Naive thymus-derived CD8-positive, alpha-beta T cell (primary cell): ENCODE results near the gene DBH. TPM values are rescaled to one million over a fixed set of nuclear protein-coding genes. Genes with fewer than 3 reads are reported as not detected.
A peak's percentile ranks its signal among the peaks of the same experiment; 100 is the strongest.

ENCODE experiments used
- ATAC-seq, 2 donors: fragments of 150-1000 bp; cut with Tn5 transposase in 1 of 2; sonication (Bioruptor Pico), chemical (Tn5 transposase) in 1 of 2; 1 replicate in 1 of 2; 2 replicates in 1 of 2; pipeline ENCODE4 v1.10.0; 2021; ENCODE audit warnings: mild to moderate bottlenecking in 2 of 2, moderate library complexity in 2 of 2
- POLR2A ChIA-PET: fragments of 350-600 bp; sonication (Branson Sonifier 250); formaldehyde crosslinking; loops from one replicate; lab custom pipeline; 2021; ENCODE audit warnings: antibody characterized with exemption; lab: Charles Lee
- DNase-seq, 10 donors: peaks; one replicate each; pipeline versions ENCODE4 v3.0.0 to v3.0.0-alpha.2; 2020 to 2022
- H3K27ac Mint-ChIP-seq, 10 donors: one replicate each; pipeline ENCODE4 v1.8.0; 2020 to 2022; ENCODE audit warnings: mild to moderate bottlenecking in 10 of 10, mixed read lengths in 10 of 10, moderate library complexity in 4 of 10, inconsistent platforms in 1 of 10
- H3K27me3 Mint-ChIP-seq, 5 donors: one replicate each; pipeline ENCODE4 v1.8.0; 2021 to 2022; ENCODE audit warnings: mixed read lengths in 5 of 5
- H3K36me3 Mint-ChIP-seq, 3 donors: one replicate each; pipeline ENCODE4 v1.8.0; 2020 to 2022; ENCODE audit warnings: mixed read lengths in 3 of 3, mild to moderate bottlenecking in 2 of 3, inconsistent platforms in 1 of 3
- H3K4me1 Mint-ChIP-seq, 4 donors: one replicate each; pipeline ENCODE4 v1.8.0; 2021 to 2022; ENCODE audit warnings: mixed read lengths in 4 of 4
- H3K4me3 Mint-ChIP-seq, 10 donors: one replicate each; pipeline ENCODE4 v1.8.0; 2020 to 2022; ENCODE audit warnings: mild to moderate bottlenecking in 10 of 10, mixed read lengths in 10 of 10, moderate library complexity in 6 of 10, inconsistent platforms in 1 of 10
- H3K9me3 Mint-ChIP-seq, 9 donors: one replicate each; pipeline ENCODE4 v1.8.0; 2020 to 2022; ENCODE audit warnings: mixed read lengths in 9 of 9, mild to moderate bottlenecking in 3 of 9, inconsistent platforms in 1 of 9, moderate library complexity in 1 of 9
- polyA plus RNA-seq, 3 donors: library from polyadenylated mRNA; unstranded; fragments of 300-500 nt; fragmentation: Illumina TruSeq; gene quantifications; one replicate each; pipeline ENCODE4 v1.2.3, GENCODE V29; 2021
- total RNA-seq, 8 experiments: library from RNA in 2 of 8; stranded (reverse) in 2 of 8; gene quantifications; one replicate each; pipeline ENCODE4 v1.2.3 and lab custom pipeline; 2021 to 2026

The DBH gene
- total and polyA plus RNA-seq, 5 experiments from 2014 or later = not detected

DNA sequence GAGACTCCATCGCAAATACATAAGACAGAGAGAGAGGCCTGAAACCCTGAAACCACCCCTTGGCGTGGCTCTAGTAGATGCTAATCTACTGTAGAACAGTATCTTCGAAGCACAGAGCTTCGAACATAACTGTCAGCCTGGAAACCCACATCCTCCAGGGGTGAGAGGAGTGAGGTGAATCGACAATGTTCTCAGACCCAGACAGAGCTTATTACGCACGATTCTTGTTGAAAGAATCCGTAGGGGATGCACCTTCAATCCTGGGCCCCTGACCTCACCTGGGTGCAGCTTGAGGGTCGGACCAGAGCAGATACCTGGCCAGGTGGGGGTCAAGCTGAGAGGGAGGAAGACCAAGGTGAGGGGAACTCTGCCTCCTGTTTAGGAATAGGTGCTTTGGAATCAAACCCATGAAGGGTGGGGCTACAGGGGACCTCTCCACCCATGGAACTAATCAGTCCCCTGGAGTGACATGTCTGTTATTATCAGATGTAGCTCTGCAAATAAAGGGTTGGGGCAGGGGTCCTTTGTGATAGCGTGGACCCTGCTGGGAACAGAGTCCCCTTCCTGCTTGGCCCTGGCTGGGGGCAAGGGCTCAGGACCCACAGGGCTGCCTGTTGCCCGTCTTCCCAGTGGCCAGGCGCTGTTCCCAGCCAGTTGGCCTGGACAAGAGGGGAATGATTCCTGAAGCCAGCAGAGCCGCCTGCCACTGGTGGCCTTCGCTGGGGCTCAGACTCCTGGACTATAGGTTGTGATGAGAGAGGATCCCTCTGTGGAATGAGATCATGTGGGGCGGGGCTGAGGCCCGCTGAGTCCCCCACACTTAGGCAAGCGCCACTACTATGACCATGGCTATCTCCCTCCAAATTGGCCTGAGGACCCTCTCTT lies 41.2 kb downstream of the DBH start:
- Mint-ChIP-seq H3K9me3 (no peaks in the 10 kb centered on the region), H3K36me3 (no peaks in the 10 kb centered on the region), H3K4me3 (peak overlapping the region in 8 of 10 donors; percentile 42 to 76 (median 57)), H3K4me1 (peaks cover 14 to 42% (median 37%) of the 10 kb centered on the region in 4 donors), H3K27ac (peak overlapping the region; percentile 94 to 100 (median 98)), H3K27me3 (no peaks in the 10 kb centered on the region)
- peak; percentile 30 to 89 (median 78) for DNase-seq
- peak; percentile 98 to 99 for ATAC-seq
- POLR2A ChIA-PET = interaction anchor here (0.7 to 2.9 kb wide), 7 partner anchors 7 to 32 kb away, joined by 3 to 29 read pairs (median 4); no protein-coding TSS in a partner anchor

GRCh38 chr9:133679056-133679455 lies 42.9 kb downstream of the DBH start:
- Mint-ChIP-seq H3K4me1 (peaks cover 20 to 56% (median 50%) of the 10 kb centered on the region in 4 donors), H3K4me3 (no peak overlapping the region), H3K27ac (peak overlapping the region; percentile 83 to 100 (median 98)), H3K36me3 (no peaks in the 10 kb centered on the region), H3K27me3 (no peaks in the 10 kb centered on the region), H3K9me3 (no peaks in the 10 kb centered on the region)
- POLR2A ChIA-PET = interaction anchor here (1.3 to 10.0 kb wide), 2 partner anchors 13 to 23 kb away, joined by 3 to 131 read pairs; no protein-coding TSS in a partner anchor
- no peak for ATAC-seq
- DNase-seq = no peak

DNA sequence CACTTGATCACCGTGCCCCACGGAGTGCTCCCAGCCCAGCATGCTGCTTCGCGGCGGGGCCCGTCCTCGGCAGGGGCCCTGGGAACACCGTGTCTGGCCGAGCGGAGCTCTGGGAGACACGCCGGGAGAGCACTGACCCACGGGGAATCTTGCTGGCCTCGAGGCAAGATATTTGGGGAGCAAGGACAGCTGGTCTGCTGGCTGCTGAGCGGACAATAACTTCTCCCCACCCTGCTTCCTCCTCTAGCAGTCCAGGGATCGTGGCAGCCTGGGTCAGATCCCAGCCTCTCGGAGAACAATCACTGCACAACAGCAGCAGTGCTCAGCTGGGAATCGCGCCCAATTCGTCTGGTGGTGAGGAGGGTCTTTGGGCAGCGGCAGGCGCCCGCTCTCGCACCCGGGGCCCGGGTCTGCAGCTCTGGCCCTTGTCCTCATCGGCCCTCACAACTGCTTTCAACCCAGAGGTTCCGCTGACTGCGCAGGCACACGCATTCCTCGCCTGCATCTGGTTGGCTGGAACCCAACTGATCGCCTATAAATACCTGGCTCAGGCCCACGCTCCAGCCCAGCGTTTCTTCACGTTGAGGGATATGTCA lies 43.4 kb downstream of the DBH start:
- H3K27ac Mint-ChIP-seq = peak overlapping the region in 9 of 10 donors; percentile 8 to 100 (median 96)
- no peaks in the 10 kb centered on the region for H3K9me3 Mint-ChIP-seq
- no peak for ATAC-seq

GRCh38 chr9:133680250-133680975 lies 44.2 kb downstream of the DBH start:
- POLR2A ChIA-PET = interaction anchor here (10.0 kb wide), 1 partner anchor 21 kb away, joined by 131 read pairs; no protein-coding TSS in a partner anchor
- H3K36me3 Mint-ChIP-seq = no peaks in the 10 kb centered on the region
- peaks cover 23 to 59% (median 51%) of the 10 kb centered on the region in 4 donors for H3K4me1 Mint-ChIP-seq
- ATAC-seq (no peak), DNase-seq (no peak)
- no peaks in the 10 kb centered on the region for H3K9me3 Mint-ChIP-seq
- no peaks in the 10 kb centered on the region for H3K27me3 Mint-ChIP-seq
- H3K4me3 Mint-ChIP-seq = no peak overlapping the region
- H3K27ac Mint-ChIP-seq = peak overlapping the region in 9 of 10 donors; percentile 32 to 98 (median 72)

More for the DNA sequence above, 43.4 kb downstream of the DBH start:
- H3K4me3 Mint-ChIP-seq = no peak overlapping the region
- no peaks in the 10 kb centered on the region for H3K36me3 Mint-ChIP-seq
- POLR2A ChIA-PET = interaction anchor here (1.3 to 10.0 kb wide), 2 partner anchors 12 to 22 kb away, joined by 3 to 131 read pairs; no protein-coding TSS in a partner anchor
- DNase-seq = no peak
- no peaks in the 10 kb centered on the region for H3K27me3 Mint-ChIP-seq
- peaks cover 23 to 59% (median 53%) of the 10 kb centered on the region in 4 donors for H3K4me1 Mint-ChIP-seq

DNA sequence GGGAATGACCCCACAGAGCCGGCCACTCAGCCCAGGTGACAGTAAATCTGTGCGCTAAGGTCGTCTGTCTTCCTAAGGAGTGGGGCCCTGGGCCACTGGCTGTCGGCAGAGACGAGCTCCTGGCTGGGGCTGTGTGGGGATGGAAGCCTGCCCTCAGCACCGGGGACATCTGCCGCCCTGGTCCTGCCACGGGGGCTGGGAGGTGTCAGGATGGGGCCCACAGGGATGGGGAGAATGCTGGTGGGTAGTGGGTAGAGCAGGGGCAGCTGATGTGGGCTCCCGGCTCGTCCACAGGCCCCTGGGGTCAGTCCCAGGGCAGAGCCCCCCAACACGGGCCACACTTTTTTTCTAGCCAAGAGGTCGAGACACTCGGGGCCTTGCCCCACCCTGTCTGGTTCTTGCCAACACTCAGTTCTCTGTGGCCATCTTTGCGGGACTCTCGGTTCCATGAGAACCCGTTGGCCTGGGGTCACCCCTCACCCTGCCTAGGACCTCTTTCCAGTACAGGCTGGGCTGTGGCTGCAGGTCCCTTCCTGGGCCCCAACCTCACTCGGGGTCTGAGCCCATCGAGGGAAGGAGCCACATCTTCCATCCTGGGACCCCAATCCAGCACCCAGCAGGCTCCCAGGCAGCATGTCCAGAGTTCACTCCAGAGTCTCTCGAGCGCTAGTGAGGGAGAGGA lies 45.0 kb downstream of the DBH start:
- DNase-seq (no peak), ATAC-seq (no peak)
- no peaks in the 10 kb centered on the region for H3K36me3 Mint-ChIP-seq
- no peak overlapping the region for H3K4me3 Mint-ChIP-seq
- no peaks in the 10 kb centered on the region for H3K9me3 Mint-ChIP-seq
- peaks cover 23 to 54% (median 46%) of the 10 kb centered on the region in 4 donors for H3K4me1 Mint-ChIP-seq
- POLR2A ChIA-PET = interaction anchor here (10.0 kb wide), 1 partner anchor 21 kb away, joined by 131 read pairs; no protein-coding TSS in a partner anchor
- H3K27ac Mint-ChIP-seq = peak overlapping the region in 9 of 10 donors; percentile 55 to 94 (median 83)
- no peaks in the 10 kb centered on the region for H3K27me3 Mint-ChIP-seq

DNA sequence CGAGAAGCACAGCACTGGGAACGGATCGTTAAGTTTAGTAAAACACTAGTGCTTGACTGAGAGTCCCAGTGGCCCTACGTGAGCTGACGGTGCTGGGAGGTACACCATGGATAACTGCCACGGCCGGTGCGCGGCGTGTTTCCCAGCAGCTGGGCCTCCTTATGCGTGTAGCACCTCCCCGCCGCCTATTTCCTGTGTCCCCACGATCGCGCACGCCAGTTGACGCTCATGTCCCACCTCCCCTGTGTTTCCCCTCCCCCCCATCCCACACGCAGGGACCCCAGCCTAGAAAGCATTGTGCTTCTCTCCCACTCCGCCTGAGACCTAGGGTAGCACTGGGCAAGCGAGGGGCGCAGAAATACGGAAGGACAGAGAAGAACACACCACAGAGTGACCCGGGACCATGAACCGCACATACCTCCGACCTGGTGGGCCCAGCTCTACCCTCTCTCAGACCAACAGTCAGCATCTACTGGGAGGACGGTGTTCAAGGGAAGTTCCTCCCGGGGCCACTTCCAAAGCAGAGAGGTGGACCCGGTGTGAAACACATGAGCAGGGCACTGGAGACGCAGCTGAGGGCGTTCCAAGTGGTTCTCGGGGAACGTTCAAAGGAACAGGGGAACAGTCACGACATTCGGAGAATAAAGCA lies 45.6 kb downstream of the DBH start:
- Mint-ChIP-seq H3K4me3 (peak overlapping the region in 2 of 10 donors; percentile 9 to 36), H3K9me3 (no peaks in the 10 kb centered on the region), H3K27me3 (no peaks in the 10 kb centered on the region), H3K36me3 (no peaks in the 10 kb centered on the region), H3K27ac (peak overlapping the region; percentile 62 to 94 (median 86)), H3K4me1 (peaks cover 25 to 47% (median 42%) of the 10 kb centered on the region in 4 donors)
- POLR2A ChIA-PET = interaction anchor here (10.0 kb wide), 1 partner anchor 20 kb away, joined by 131 read pairs; no protein-coding TSS in a partner anchor
- no peak for DNase-seq
- no peak for ATAC-seq

GRCh38 chr9:133682818-133683585 lies 46.8 kb downstream of the DBH start:
- H3K27me3 Mint-ChIP-seq = no peaks in the 10 kb centered on the region
- POLR2A ChIA-PET = interaction anchor here (1.0 to 10.0 kb wide), 8 partner anchors 10 to 174 kb away, joined by 3 to 131 read pairs (median 7); partner anchors contain the start of gene FAM163B
- no peaks in the 10 kb centered on the region for H3K36me3 Mint-ChIP-seq
- H3K27ac Mint-ChIP-seq = peak overlapping the region; percentile 97 to 100 (median 100)
- no peaks in the 10 kb centered on the region for H3K9me3 Mint-ChIP-seq
- peak; percentile 1 to 9 for ATAC-seq
- H3K4me3 Mint-ChIP-seq = peak overlapping the region; percentile 40 to 90 (median 83)
- H3K4me1 Mint-ChIP-seq = peaks cover 21 to 37% (median 32%) of the 10 kb centered on the region in 4 donors
- DNase-seq = peak in 1 of 10 donors; percentile 25

DNA sequence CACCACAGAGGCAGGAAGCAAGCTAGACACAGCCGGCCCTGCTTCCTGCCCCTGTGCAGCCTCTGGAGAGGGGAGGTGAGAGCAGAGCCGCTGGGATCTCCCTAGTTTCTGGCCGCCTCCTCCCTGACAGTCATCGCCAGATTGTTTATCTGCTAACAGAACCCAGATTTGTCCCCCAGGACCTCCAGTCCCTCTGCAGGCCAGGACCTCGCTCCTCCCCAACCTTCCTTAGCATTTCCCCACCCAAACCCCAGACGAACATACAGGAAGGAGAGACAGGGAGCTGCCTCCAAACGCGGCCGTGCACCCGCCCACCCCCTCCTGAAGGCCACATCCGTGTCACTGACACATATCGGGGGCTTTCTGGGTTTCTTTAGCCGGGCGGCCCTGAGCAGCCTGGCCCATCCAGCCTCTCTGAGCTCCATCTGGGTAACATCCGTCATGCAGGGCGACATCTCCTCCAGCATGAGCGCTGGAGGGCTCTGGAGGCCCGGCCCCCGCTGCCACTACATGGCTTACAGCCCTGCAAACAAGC lies 47.5 kb downstream of the DBH start:
- no peaks in the 10 kb centered on the region for H3K36me3 Mint-ChIP-seq
- DNase-seq = peak; percentile 43 to 85 (median 72)
- ATAC-seq = peak; percentile 85 to 86
- H3K27ac Mint-ChIP-seq = peak overlapping the region; percentile 97 to 100 (median 100)
- POLR2A ChIA-PET = interaction anchor here (1.0 to 10.0 kb wide), 8 partner anchors 9 to 174 kb away, joined by 3 to 131 read pairs (median 7); partner anchors contain the start of gene FAM163B
- peak overlapping the region; percentile 40 to 90 (median 83) for H3K4me3 Mint-ChIP-seq
- no peaks in the 10 kb centered on the region for H3K9me3 Mint-ChIP-seq
- peaks cover 19 to 31% (median 27%) of the 10 kb centered on the region in 4 donors for H3K4me1 Mint-ChIP-seq
- no peaks in the 10 kb centered on the region for H3K27me3 Mint-ChIP-seq

DNA sequence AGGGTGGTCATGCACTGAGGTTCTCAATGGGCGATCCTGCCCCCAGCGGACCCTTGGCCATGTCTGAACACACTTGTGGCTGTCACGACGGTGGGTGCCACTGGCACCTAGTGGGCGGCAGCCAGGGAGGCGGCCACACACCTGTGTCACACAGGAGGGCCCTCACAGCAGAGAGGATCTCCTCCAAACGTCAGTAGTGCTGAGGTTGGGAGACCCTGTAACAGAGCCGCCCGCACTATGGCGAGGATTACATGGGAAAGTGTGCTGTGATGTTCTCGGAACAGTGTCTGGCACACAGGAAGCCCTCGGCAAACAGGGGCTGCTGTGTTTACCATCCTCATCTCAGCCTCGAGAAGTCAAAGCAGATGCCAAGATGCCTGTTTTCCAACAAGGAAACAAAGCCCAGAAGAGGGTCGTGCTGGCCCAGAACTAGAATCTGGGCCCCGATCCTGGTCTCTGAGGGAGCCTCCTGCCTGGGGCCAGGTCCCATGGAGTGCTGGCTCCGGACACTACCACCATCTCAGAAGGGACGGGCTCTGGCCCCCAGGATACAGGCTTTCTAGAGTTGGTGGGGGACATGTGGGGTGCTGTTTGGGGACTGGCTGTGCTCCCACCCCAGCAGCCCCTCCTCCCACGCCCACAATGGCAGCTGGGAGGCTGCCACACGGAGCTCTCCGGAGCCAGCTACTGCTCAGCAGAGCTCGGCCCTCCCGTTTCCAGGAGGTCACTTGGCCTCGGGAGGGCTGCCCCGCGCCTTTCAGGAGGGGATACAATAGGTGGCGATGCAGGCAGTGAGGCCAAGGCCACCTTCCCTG lies 48.2 kb downstream of the DBH start:
- POLR2A ChIA-PET = interaction anchor here (1.0 to 10.0 kb wide), 10 partner anchors 7 to 175 kb away, joined by 3 to 131 read pairs (median 6); no protein-coding TSS in a partner anchor
- ATAC-seq (peak; percentile 24 to 47), DNase-seq (peak in 1 of 10 donors; percentile 27)
- Mint-ChIP-seq H3K27ac (peak overlapping the region; percentile 97 to 100 (median 100)), H3K4me1 (peaks cover 19 to 30% (median 24%) of the 10 kb centered on the region in 4 donors), H3K27me3 (no peaks in the 10 kb centered on the region), H3K4me3 (peak overlapping the region; percentile 40 to 90 (median 83)), H3K9me3 (no peaks in the 10 kb centered on the region), H3K36me3 (no peaks in the 10 kb centered on the region)
